WERI-Rb-1 (cell line): Measurements from ENCODE around the gene ASPHD2.
A peak's percentile ranks its signal among the peaks of the same experiment; 100 is the strongest.

Experiments
- DNase-seq: peaks from one replicate; pipeline ENCODE4 v3.0.0-alpha.2; 2020
- H3K27ac ChIP-seq: fragments of 250-450 bp; sonication (Bioruptor Pico); 2 replicates; pipeline ENCODE4 v1.5.1; 2020; ENCODE audit warnings: mild to moderate bottlenecking, moderate library complexity
- H3K27me3 ChIP-seq: fragments of 250-450 bp; sonication (Bioruptor Pico); 2 replicates; pipeline ENCODE4 v1.5.1; 2021; ENCODE audit warnings: mild to moderate bottlenecking, low read depth, moderate library complexity; ENCODE audit not compliant: insufficient read depth, severe bottlenecking
- H3K36me3 ChIP-seq: fragments of 250-450 bp; sonication (Bioruptor Pico); 2 replicates; pipeline ENCODE4 v1.5.1; 2020; ENCODE audit warnings: mild to moderate bottlenecking, moderate library complexity
- H3K4me3 ChIP-seq: 2 replicates; pipeline ENCODE4 v1.5.1; 2011; ENCODE audit warnings: low read depth, mild to moderate bottlenecking, control low read depth, low read length
- H3K9me3 ChIP-seq: fragments of 250-450 bp; sonication (Bioruptor Pico); 2 replicates; pipeline ENCODE4 v1.5.1; 2021; ENCODE audit warnings: mild to moderate bottlenecking, moderate library complexity; ENCODE audit not compliant: severe bottlenecking
- CTCF ChIP-seq: IDR thresholded peaks from 2 replicates; pipeline ENCODE4 v1.5.1; 2011; ENCODE audit warnings: low read depth, mild to moderate bottlenecking, control low read depth, inconsistent platforms, low read length

Gene ASPHD2

GRCh38 chr22:26466196-26466595 is 37.1 kb downstream of the ASPHD2 start:
- H3K27ac ChIP-seq: no peak overlapping the region
- no peaks in the 10 kb centered on the region for H3K27me3 ChIP-seq
- no peak overlapping the region for H3K4me3 ChIP-seq
- H3K36me3 ChIP-seq: peaks cover 74% of the 10 kb centered on the region
- no peak for TF ChIP-seq CTCF
- DNase-seq: no peak
- H3K9me3 ChIP-seq: no peaks in the 10 kb centered on the region

GRCh38 chr22:26470807-26471206 is 41.7 kb downstream of the ASPHD2 start:
- Histone ChIP-seq H3K4me3 (no peak overlapping the region), H3K27ac (no peak overlapping the region), H3K36me3 (peaks cover 70% of the 10 kb centered on the region), H3K9me3 (no peaks in the 10 kb centered on the region), H3K27me3 (no peaks in the 10 kb centered on the region)
- no peak for DNase-seq
- TF ChIP-seq CTCF: no peak

DNA sequence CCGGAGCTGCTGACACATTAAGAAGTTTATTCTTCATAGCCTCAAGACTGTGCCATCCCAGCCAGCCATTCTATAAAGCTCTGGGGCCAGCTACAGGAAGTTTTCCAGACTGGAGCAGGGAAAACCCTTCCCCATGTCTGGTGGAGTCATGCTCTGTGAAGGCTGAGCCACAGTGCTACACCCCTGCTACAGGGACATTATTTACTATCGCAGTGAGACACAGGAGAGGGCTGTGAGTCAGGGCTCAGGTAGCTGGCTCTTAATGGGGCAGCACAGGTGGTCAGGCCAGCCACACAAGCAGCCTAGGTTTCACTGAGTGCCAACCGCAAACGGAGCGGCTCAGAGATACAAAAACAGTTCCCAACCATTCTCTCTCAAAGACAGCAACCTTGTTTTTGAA is 42.5 kb downstream of the ASPHD2 start:
- TF ChIP-seq CTCF: no peak
- no peaks in the 10 kb centered on the region for H3K27me3 ChIP-seq
- no peaks in the 10 kb centered on the region for H3K9me3 ChIP-seq
- no peak overlapping the region for H3K27ac ChIP-seq
- DNase-seq: no peak
- no peak overlapping the region for H3K4me3 ChIP-seq
- peaks cover 67% of the 10 kb centered on the region for H3K36me3 ChIP-seq

- Histone ChIP-seq H3K27ac (no peak overlapping the region), H3K4me3 (no peak overlapping the region), H3K9me3 (no peaks in the 10 kb centered on the region), H3K27me3 (no peaks in the 10 kb centered on the region), H3K36me3 (peaks cover 55% of the 10 kb centered on the region)
- DNase-seq: no peak
- TF ChIP-seq CTCF: no peak
These were observed 45.6 kb downstream of the ASPHD2 start for GRCh38 chr22:26474682-26475081.

DNA sequence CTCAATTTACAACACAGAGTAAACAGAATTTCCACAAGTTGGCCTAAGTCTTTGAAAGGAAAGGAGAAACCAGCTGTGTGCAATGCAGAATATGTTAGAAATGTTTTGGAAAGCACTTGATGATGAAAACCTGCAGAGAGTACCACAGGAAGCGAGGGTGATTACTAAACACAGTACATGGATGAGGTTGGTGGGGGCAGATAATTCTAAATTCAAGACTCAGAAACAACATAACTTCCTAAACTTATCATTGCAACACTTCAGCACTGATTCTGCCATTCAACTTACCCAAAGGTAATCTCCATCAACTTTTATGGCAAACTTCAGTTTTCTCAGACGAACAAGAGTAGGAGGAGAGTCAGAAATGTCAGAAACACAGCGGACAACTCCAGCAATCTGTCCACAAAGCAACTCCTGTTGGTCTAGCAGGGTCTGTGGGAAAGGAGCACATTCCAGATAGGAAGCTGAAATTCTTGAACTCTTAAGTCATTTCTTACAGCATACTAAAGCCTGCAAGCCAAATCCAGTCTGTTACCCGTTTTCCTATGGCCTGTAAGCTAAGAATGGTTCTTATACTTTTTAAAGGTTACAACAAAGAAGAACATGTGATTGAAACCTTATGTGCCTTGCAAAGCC is 47.8 kb downstream of the ASPHD2 start:
- DNase-seq: no peak
- H3K27ac ChIP-seq: no peak overlapping the region; the same call in 1 of the 2 replicates
- peaks cover 39% of the 10 kb centered on the region for H3K36me3 ChIP-seq
- TF ChIP-seq CTCF: no peak
- no peak overlapping the region for H3K4me3 ChIP-seq
- no peaks in the 10 kb centered on the region for H3K27me3 ChIP-seq
- H3K9me3 ChIP-seq: no peaks in the 10 kb centered on the region

- Histone ChIP-seq H3K27ac (no peak overlapping the region; the same call in none of the 2 replicates), H3K9me3 (no peaks in the 10 kb centered on the region), H3K4me3 (no peak overlapping the region), H3K36me3 (peaks cover 34% of the 10 kb centered on the region), H3K27me3 (no peaks in the 10 kb centered on the region)
- DNase-seq: peak; percentile 74
- no peak for TF ChIP-seq CTCF
These were observed 48.3 kb downstream of the ASPHD2 start for GRCh38 chr22:26477341-26477731.
